ENCODE data around the gene SNED1.

DNA sequence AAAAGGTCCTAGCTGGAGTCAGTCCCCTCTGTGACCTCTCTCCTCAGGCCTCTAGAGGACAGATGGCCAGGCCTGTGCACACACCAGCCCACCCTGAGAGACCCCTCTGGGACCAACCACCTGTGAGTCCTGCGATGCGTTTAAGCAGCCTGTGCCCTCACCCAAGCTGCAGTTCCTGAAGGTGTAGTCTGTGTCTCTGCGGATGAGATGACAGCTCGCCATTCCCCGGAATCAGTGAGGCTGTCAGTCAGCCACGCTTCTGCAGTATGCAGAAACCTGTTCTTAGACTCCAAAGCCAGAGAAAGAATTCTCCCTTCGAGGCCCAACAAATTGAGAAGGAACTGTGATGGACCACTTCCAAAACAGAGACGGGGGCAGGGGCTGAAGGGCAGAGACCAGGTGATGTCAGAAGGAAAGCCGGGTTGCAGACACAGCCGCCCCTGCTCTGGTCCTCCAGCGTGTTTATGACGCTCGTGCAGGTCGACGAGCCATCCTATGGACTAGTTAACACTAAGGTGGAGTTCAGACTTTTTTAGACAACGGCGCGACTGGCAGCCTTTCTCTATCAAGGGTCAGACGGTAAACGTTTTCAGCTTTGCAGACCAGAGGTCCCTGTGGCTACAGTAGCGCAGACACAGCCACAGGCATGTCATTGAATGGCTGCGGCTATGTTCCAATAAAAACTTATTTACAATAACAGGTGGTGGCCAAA, 93.5 kb downstream of the SNED1 start:
- TF ChIP-seq POLR2A (IDR thresholded peaks at IDR 0.05; ENCODE audit: low read length) (no peak), JUNB (IDR thresholded peaks at IDR 0.05) (no peak), RAD21 (conservative IDR thresholded peaks at IDR 0.05 in 1 of 2, IDR thresholded peaks at IDR 0.05 in 1 of 2) (no peak), MAX (IDR thresholded peaks at IDR 0.05) (no peak), MAZ (IDR thresholded peaks at IDR 0.05; ENCODE audit: borderline replicate concordance, low read depth, low read length) (no peak)
- TF ChIP-seq, protein P1, sequence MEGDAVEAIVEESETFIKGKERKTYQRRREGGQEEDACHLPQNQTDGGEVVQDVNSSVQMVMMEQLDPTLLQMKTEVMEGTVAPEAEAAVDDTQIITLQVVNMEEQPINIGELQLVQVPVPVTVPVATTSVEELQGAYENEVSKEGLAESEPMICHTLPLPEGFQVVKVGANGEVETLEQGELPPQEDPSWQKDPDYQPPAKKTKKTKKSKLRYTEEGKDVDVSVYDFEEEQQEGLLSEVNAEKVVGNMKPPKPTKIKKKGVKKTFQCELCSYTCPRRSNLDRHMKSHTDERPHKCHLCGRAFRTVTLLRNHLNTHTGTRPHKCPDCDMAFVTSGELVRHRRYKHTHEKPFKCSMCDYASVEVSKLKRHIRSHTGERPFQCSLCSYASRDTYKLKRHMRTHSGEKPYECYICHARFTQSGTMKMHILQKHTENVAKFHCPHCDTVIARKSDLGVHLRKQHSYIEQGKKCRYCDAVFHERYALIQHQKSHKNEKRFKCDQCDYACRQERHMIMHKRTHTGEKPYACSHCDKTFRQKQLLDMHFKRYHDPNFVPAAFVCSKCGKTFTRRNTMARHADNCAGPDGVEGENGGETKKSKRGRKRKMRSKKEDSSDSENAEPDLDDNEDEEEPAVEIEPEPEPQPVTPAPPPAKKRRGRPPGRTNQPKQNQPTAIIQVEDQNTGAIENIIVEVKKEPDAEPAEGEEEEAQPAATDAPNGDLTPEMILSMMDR (IDR thresholded peaks at IDR 0.05) = no peak
